ENCODE measurements around the gene TCF23. TPM values are rescaled to one million over a fixed set of nuclear protein-coding genes. Genes with fewer than 3 reads are reported as not detected.

TCF23 gene
- total RNA-seq, 1 experiment from 2014 or later = not detected

- H3K4me1 ChIP-seq (ENCODE audit: insufficient read depth, low read length, poor library complexity, severe bottlenecking) = no peaks in the 10 kb centered on the region
- no peaks in the 10 kb centered on the region for H3K9me3 ChIP-seq (ENCODE audit: low read depth, low read length, poor library complexity, severe bottlenecking)
- intact Hi-C loops (cut with micrococcal nuclease; ENCODE audit: unreplicated experiment) = no loop called here
- no peak overlapping the region for H3K27ac ChIP-seq (ENCODE audit: low read depth, low read length, poor library complexity, severe bottlenecking)
- POLR2A ChIA-PET (ENCODE audit: low non-redundant PET) = no interaction called here
- TF ChIP-seq CTCF (conservative IDR thresholded peaks at IDR 0.05; ENCODE audit: low read depth, low read length) (no peak), EZH2 (IDR thresholded peaks at IDR 0.05; ENCODE audit: borderline replicate concordance, low read depth, low read length, poor library complexity, severe bottlenecking) (no peak)
- CTCF ChIA-PET = no interaction called here
- H3K4me3 ChIP-seq (ENCODE audit: low read depth, low read length, poor library complexity, severe bottlenecking) = no peak overlapping the region
- no peaks in the 10 kb centered on the region for H3K27me3 ChIP-seq (replicated peaks; ENCODE audit: insufficient read depth, low read depth, low read length, poor library complexity)
- H3K36me3 ChIP-seq (ENCODE audit: insufficient read depth, low read length, poor library complexity, severe bottlenecking) = no peaks in the 10 kb centered on the region
- BruUV-seq (replicated peaks) = no TSS peak
- no peak for DNase-seq (ENCODE audit: low spot score)
Observed at GRCh38 chr2:27162151-27163121, 13.6 kb downstream of the TCF23 start.

- Histone ChIP-seq H3K36me3 (ENCODE audit: insufficient read depth, low read length, poor library complexity, severe bottlenecking) (no peaks in the 10 kb centered on the region), H3K4me3 (ENCODE audit: low read depth, low read length, poor library complexity, severe bottlenecking) (no peak overlapping the region), H3K27ac (ENCODE audit: low read depth, low read length, poor library complexity, severe bottlenecking) (no peak overlapping the region), H3K9me3 (ENCODE audit: low read depth, low read length, poor library complexity, severe bottlenecking) (no peaks in the 10 kb centered on the region), H3K4me1 (ENCODE audit: insufficient read depth, low read length, poor library complexity, severe bottlenecking) (no peaks in the 10 kb centered on the region), H3K27me3 (replicated peaks; ENCODE audit: insufficient read depth, low read depth, low read length, poor library complexity) (no peaks in the 10 kb centered on the region)
- TF ChIP-seq EZH2 (IDR thresholded peaks at IDR 0.05; ENCODE audit: borderline replicate concordance, low read depth, low read length, poor library complexity, severe bottlenecking) (no peak), CTCF (conservative IDR thresholded peaks at IDR 0.05; ENCODE audit: low read depth, low read length) (no peak)
- ChIA-PET CTCF (no interaction called here), POLR2A (ENCODE audit: low non-redundant PET) (no interaction called here)
- DNase-seq (ENCODE audit: low spot score) = no peak
- BruUV-seq (replicated peaks) = no TSS peak
- intact Hi-C loops (cut with micrococcal nuclease; ENCODE audit: unreplicated experiment) = no loop called here
Observed at GRCh38 chr2:27164960-27165763, 16.4 kb downstream of the TCF23 start.

- BruUV-seq (replicated peaks) = no TSS peak
- intact Hi-C loops (cut with micrococcal nuclease; ENCODE audit: unreplicated experiment) = no loop called here
- no peak for DNase-seq (ENCODE audit: low spot score)
- no peaks in the 10 kb centered on the region for H3K9me3 ChIP-seq (ENCODE audit: low read depth, low read length, poor library complexity, severe bottlenecking)
- no peak for TF ChIP-seq CTCF (conservative IDR thresholded peaks at IDR 0.05; ENCODE audit: low read depth, low read length)
- TF ChIP-seq EZH2 (IDR thresholded peaks at IDR 0.05; ENCODE audit: borderline replicate concordance, low read depth, low read length, poor library complexity, severe bottlenecking) = no peak
- no peaks in the 10 kb centered on the region for H3K36me3 ChIP-seq (ENCODE audit: insufficient read depth, low read length, poor library complexity, severe bottlenecking)
- H3K4me3 ChIP-seq (ENCODE audit: low read depth, low read length, poor library complexity, severe bottlenecking) = no peak overlapping the region
- H3K4me1 ChIP-seq (ENCODE audit: insufficient read depth, low read length, poor library complexity, severe bottlenecking) = no peaks in the 10 kb centered on the region
- no peak overlapping the region for H3K27ac ChIP-seq (ENCODE audit: low read depth, low read length, poor library complexity, severe bottlenecking)
- CTCF ChIA-PET = interaction anchor here (0.6 to 1.3 kb wide), 5 partner anchors 14 to 21 kb away, joined by 3 to 6 read pairs (median 4); no protein-coding TSS in a partner anchor
- POLR2A ChIA-PET (ENCODE audit: low non-redundant PET) = no interaction called here
- no peaks in the 10 kb centered on the region for H3K27me3 ChIP-seq (replicated peaks; ENCODE audit: insufficient read depth, low read depth, low read length, poor library complexity)
Observed at GRCh38 chr2:27170581-27171337, 22.0 kb downstream of the TCF23 start.

Measured in A673 (cell line).